GM12878 (cell line): ENCODE data around the gene SEPTIN10. TPM values are rescaled to one million over a fixed set of nuclear protein-coding genes. Genes with fewer than 3 reads are reported as not detected.
A peak's percentile ranks its signal among the peaks of the same experiment; 100 is the strongest.

Experiments
- ATAC-seq: fragments of 200-7000 bp; cut with Tn5 transposase; 3 replicates; pipeline ENCODE4 v1.9.1; 2020; ENCODE audit warnings: mild to moderate bottlenecking, moderate library complexity
- BruUV-seq: library from RNA; stranded (reverse); fragments of 400-500 nt; replicated peaks from 2 replicates; lab custom pipeline; 2021; lab: Mats Ljungman, UMichigan
- CTCF ChIA-PET: fragments of 300-600 bp; sonication (Branson Sonifier 250); formaldehyde crosslinking; extraction: SDS; loops from one replicate; lab custom pipeline; 2021; ENCODE audit warnings: inconsistent platforms; lab: Yijun Ruan, JAX
- POLR2A ChIA-PET: fragments of 350-600 bp; formaldehyde crosslinking; extraction: SDS; loops from one replicate; lab custom pipeline; 2021; ENCODE audit warnings: inconsistent platforms; lab: Charles Lee
- RAD21 ChIA-PET: fragments of 300-600 bp; sonication (Branson Sonifier 250); formaldehyde crosslinking; loops from one replicate; lab custom pipeline; 2023; ENCODE audit warnings: antibody characterized with exemption; ENCODE audit not compliant: unreplicated experiment; lab: Charles Lee
- SMC1A ChIA-PET: fragments of 300-600 bp; sonication (Branson Sonifier 250); formaldehyde crosslinking; loops from one replicate; lab custom pipeline; 2023; ENCODE audit not compliant: unreplicated experiment, uncharacterized antibody; lab: Charles Lee
- DNase-seq: peaks from one replicate; pipeline ENCODE4 v3.0.0-alpha.2; 2011; ENCODE audit warnings: low read depth, low spot score
- FAIRE-seq: peaks from 3 replicates; lab custom pipeline; 2011; peaks lifted over from hg19 to GRCh38; lab: Jason Lieb, UNC
- H2AFZ ChIP-seq: 2 replicates; pipeline ENCODE4 v1.6.0; 2011; ENCODE audit warnings: low read depth, low read length, control low read depth; ENCODE audit not compliant: control insufficient read depth
- H3K27ac ChIP-seq: 2 replicates; pipeline ENCODE4 v1.5.1; 2011; ENCODE audit warnings: control low read depth; ENCODE audit not compliant: control insufficient read depth, insufficient read depth
- H3K27me3 ChIP-seq, 2 experiments: replicated peaks in 1 of 2; 2 replicates each; pipeline versions ENCODE4 v1.6.0 to v1.6.1; 2011; ENCODE audit warnings: low read length in 1 of 2; ENCODE audit not compliant: control insufficient read depth in 2 of 2, insufficient read depth in 2 of 2
- H3K36me3 ChIP-seq, 2 experiments: 2 replicates each; pipeline ENCODE4 v1.5.1; 2011; ENCODE audit warnings: low read length in 1 of 2; ENCODE audit not compliant: control insufficient read depth in 2 of 2, insufficient read depth in 2 of 2
- H3K4me1 ChIP-seq: 2 replicates; pipeline ENCODE4 v1.6.1; 2011; ENCODE audit warnings: mild to moderate bottlenecking, low read length, moderate library complexity, mixed read lengths; ENCODE audit not compliant: control insufficient read depth, insufficient read depth
- H3K4me2 ChIP-seq: 2 replicates; pipeline ENCODE4 v1.6.0; 2011; ENCODE audit warnings: control low read depth; ENCODE audit not compliant: control insufficient read depth, insufficient read depth
- H3K4me3 ChIP-seq: fragments of 200-600 bp; sonication (generic); 2 replicates; pipeline ENCODE4 v1.5.1; 2016
- H3K79me2 ChIP-seq: 2 replicates; pipeline ENCODE4 v1.6.0; 2011; ENCODE audit warnings: low read length; ENCODE audit not compliant: control insufficient read depth, insufficient read depth
- H3K9ac ChIP-seq: 2 replicates; pipeline ENCODE4 v1.8.0; 2011; ENCODE audit warnings: low read length, control low read depth, mixed read lengths; ENCODE audit not compliant: control insufficient read depth, insufficient read depth
- H3K9me3 ChIP-seq: replicated peaks from 3 replicates; pipeline ENCODE4 v1.5.1; 2011; ENCODE audit warnings: mild to moderate bottlenecking, low read length; ENCODE audit not compliant: control insufficient read depth, insufficient read depth
- H4K20me1 ChIP-seq: 2 replicates; pipeline ENCODE4 v1.6.0; 2011; ENCODE audit not compliant: control insufficient read depth, insufficient read depth
- E4F1 ChIP-seq: fragments of 450-650 bp; IDR thresholded peaks from 2 replicates; pipeline ENCODE4 v1.6.1; 2018; ENCODE audit warnings: borderline replicate concordance, mild to moderate bottlenecking; ENCODE audit not compliant: partially characterized antibody
- ESRRA ChIP-seq: IDR thresholded peaks from 2 replicates; pipeline ENCODE4 v1.6.1; 2012; ENCODE audit warnings: mild to moderate bottlenecking, low read length, improper control_type of control experiment
- ETV6 ChIP-seq, 2 experiments: fragments of 450-650 bp in 1 of 2; IDR thresholded peaks in 1 of 2; conservative IDR thresholded peaks in 1 of 2; 2 replicates each; pipeline ENCODE4 v1.6.1; 2014; ENCODE audit warnings: antibody characterized with exemption in 1 of 2, borderline replicate concordance in 1 of 2, low read depth in 1 of 2, mild to moderate bottlenecking in 1 of 2, moderate library complexity in 1 of 2
- IRF4 ChIP-seq: IDR thresholded peaks from 2 replicates; pipeline ENCODE4 v1.6.1; 2011; ENCODE audit warnings: low read depth, low read length
- LARP7 ChIP-seq: fragments of 450-650 bp; IDR thresholded peaks from 2 replicates; pipeline ENCODE4 v1.6.1; 2017; ENCODE audit warnings: mild to moderate bottlenecking
- PBX3 ChIP-seq: IDR thresholded peaks from 2 replicates; pipeline ENCODE4 v1.6.1; 2011; ENCODE audit warnings: mild to moderate bottlenecking, low read depth, low read length, moderate library complexity; ENCODE audit not compliant: insufficient replicate concordance
- SIN3A ChIP-seq: IDR thresholded peaks from 2 replicates; pipeline ENCODE4 v1.6.1; 2012; ENCODE audit warnings: low read depth, low read length, improper control_type of control experiment
- USF1 ChIP-seq: IDR thresholded peaks from 2 replicates; pipeline ENCODE4 v1.6.1; 2011; ENCODE audit warnings: borderline replicate concordance, low read depth, mild to moderate bottlenecking, moderate library complexity, mixed read lengths, low read length; ENCODE audit not compliant: insufficient read depth; ENCODE audit errors: extremely low read length
- ZNF24 ChIP-seq: fragments of 450-650 bp; IDR thresholded peaks from 2 replicates; pipeline ENCODE4 v1.6.1; 2017; ENCODE audit warnings: antibody characterized with exemption, mild to moderate bottlenecking
- ZZZ3 ChIP-seq: IDR thresholded peaks from 2 replicates; pipeline ENCODE4 v1.6.1; 2011; ENCODE audit warnings: low read depth; ENCODE audit not compliant: control insufficient read depth, insufficient read length
- WGBS: methylation state at CpG from one replicate; pipeline ENCODE4 v1.1.6; 2016; ENCODE audit warnings: low lambda C conversion rate; ENCODE audit not compliant: insufficient replicate concordance, insufficient coverage; ENCODE audit errors: missing lambda C conversion rate; 5-methylcytosine and 5-hydroxymethylcytosine counted together
- in situ Hi-C: fragments of 300-500 bp; cut with MboI; formaldehyde crosslinking; loops from 9 replicates; pipeline ENCODE4 v1.14.3; 2018; ENCODE audit warnings: mixed read lengths
- intact Hi-C: fragments of 100-400 bp; cut with micrococcal nuclease; formaldehyde crosslinking; loops from one replicate; pipeline ENCODE4 v1.14.2; 2022; ENCODE audit not compliant: unreplicated experiment
- polyA plus RNA-seq, 11 experiments: library from polyadenylated mRNA; depleted of rRNA in 4 of 11; unstranded in 6 of 11; stranded (reverse) in 5 of 11; fragments of >200 nt; fragmentation: Nextera tagmentation in 4 of 11; fragmentation: Illumina TruSeq in 1 of 11; extraction: Ambion mirVana in 4 of 11; extraction: Trizol in 1 of 11; gene quantifications; 1 replicate in 1 of 11; 2 replicates in 10 of 11; pipeline versions ENCODE4 v1.2.1 to v1.2.3, GENCODE V29; 2011 to 2016; ENCODE audit warnings: inconsistent platforms in 2 of 11, missing spikeins in 2 of 11, low read depth in 1 of 11
- total RNA-seq, 4 experiments: library from RNA; depleted of rRNA in 3 of 4; stranded (reverse); fragments of >200 nt in 3 of 4; fragmentation: Illumina TruSeq in 1 of 4; extraction: Trizol in 1 of 4; gene quantifications; 2 replicates each; pipeline versions ENCODE4 v1.2.1 to v1.2.3, GENCODE V29; 2013 to 2021

Gene SEPTIN10
- total and polyA plus RNA-seq, 10 of the 15 experiments (the other 5 are each of a cell fraction or from before 2014, with no cell fraction given), result 20.2 to 132 (median 62.7) TPM

- in situ Hi-C loops, result no loop called here
- Histone ChIP-seq H3K36me3 (no peaks in the 10 kb centered on the region), H4K20me1 (no peaks in the 10 kb centered on the region), H3K4me3 (no peak overlapping the region), H3K79me2 (no peaks in the 10 kb centered on the region), H3K4me2 (no peak overlapping the region), H3K4me1 (no peaks in the 10 kb centered on the region), H3K27me3 (no peaks in the 10 kb centered on the region), H3K9me3 (no peaks in the 10 kb centered on the region), H3K9ac (no peak overlapping the region), H3K27ac (no peak overlapping the region), H2AFZ (no peak overlapping the region)
- no TSS peak for BruUV-seq
- ChIA-PET SMC1A (interaction anchor here (0.7 to 1.1 kb wide), 2 partner anchors 14 to 18 kb away, joined by 3 read pairs; no protein-coding TSS in a partner anchor), CTCF (interaction anchor here (0.6 to 2.4 kb wide), 4 partner anchors 8 to 212 kb away, joined by 3 to 12 read pairs (median 4); no protein-coding TSS in a partner anchor), POLR2A (interaction anchor here (0.6 kb wide), 1 partner anchor 29 kb away, joined by 4 read pairs; no protein-coding TSS in a partner anchor), RAD21 (interaction anchor here (0.6 to 1.2 kb wide), 3 partner anchors 10 to 86 kb away, joined by 3 to 5 read pairs (median 4); no protein-coding TSS in a partner anchor)
- WGBS, result 48% methylated on average over 13 of the region's 13 CpGs
- TF ChIP-seq PBX3 (no peak), E4F1 (no peak), ESRRA (no peak), ZZZ3 (no peak), SIN3A (no peak), ETV6 (conservative IDR thresholded peaks at IDR 0.05 in 1 of 2, IDR thresholded peaks at IDR 0.05 in 1 of 2; ENCODE audit: borderline replicate concordance in 1 of 2, low read depth in 1 of 2) (no peak), USF1 (no peak), ZNF24 (no peak), IRF4 (no peak), LARP7 (no peak)
- intact Hi-C loops, result no loop called here
- FAIRE-seq (no peak), ATAC-seq (peak; percentile 26; the same call in 1 of the 3 replicates), DNase-seq (no peak)
Observed at GRCh38 chr2:109523536-109524361, 90.0 kb downstream of the SEPTIN10 start.
